ENCODE results near the gene PIGX.

Gene PIGX

GRCh38 chr3:196711838-196712513 lies at the start of gene PIGX, which contains the start of gene CEP19:
Gene PIGX (plus strand): TSS chr3:196712377.
Gene CEP19 (minus strand): TSS chr3:196712250. CDS start chr3:196708657, 3,593 bp downstream.
- in situ Hi-C loops (cut with MboI; ENCODE audit: low sequenced_read_pairs), result no loop called here

DNA sequence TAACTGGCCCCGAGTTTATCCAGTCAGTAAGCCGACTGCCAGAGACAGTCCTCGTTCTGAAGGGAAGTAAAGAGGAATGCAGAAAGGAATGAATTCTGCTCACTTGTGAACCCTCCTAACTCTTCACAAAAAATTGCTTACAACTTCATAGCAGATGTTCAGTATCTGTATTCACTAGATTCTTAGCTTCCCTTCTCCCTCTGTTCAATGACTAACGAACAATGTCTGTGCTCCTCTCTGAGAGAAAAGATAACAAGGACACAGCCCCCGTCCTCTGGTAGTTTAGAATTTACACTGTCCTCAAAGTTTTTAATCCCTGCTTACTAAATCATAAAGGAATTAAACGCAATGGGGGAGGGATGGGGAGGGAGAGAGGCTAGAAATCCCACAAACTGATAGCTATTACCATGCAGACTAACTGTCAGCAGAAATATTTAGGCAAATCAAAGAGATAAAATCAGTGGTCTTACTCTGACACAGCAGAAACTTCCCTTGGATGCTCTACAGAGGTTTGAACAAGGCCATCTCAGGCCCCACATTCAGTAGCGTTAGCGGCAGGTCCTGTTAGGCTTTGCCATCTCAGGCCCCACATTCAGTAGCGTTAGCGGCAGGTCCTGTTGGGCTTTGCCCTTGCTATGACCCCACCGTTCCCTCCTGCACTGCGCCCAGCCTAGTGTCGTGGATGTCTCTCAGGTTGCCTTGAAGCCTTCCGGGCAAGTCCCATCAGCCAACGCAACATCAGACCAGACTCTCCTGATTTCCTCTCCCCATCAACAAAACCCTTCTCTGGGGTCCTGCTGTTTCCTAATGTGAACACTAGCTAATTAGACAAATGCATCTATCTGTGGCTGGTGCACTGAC lies 49.2 kb upstream of the PIGX start:
- in situ Hi-C loops (cut with MboI; ENCODE audit: low sequenced_read_pairs), result no loop called here

DNA sequence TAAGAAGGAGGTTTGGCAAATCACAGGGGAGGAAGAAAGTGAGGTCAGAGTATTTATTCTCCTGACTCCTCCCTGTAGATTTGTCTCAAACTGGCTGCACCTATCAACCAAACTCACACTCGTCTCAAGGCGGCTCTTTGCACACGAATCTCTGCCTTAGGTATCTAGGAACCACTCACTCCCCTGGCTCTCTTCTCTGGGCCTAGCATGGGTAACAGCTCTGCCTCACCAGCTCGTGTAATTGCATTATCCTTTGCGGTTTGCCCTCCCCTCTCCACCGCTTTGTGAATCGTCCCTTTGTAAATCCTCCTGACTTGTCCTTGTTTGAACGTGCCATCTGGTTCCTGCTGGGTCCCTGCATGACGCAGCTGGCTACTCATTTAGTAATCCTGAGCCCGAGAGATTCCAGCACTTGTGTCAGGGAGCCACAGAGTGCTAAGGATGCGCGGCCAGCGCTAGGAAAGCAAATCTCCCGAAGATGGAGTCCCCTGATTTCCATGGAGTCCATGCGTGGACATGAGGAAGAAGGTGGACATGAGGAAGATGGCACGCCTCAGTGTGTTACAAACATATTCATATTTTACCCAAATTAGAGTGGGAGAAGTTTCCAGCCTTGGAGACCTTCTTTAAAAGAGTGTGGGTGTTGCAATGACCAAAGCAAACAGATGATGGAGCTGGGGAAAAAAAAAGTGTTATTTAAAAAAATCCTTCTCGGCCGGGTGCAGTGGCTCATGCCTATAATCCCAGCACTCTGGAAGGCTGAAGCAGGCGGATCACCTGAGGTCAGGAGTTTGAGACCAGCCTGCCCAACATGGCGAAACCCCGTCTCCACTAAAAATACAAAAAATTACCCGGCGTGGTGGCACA lies 45.9 kb upstream of the PIGX start:
- in situ Hi-C loops (cut with MboI; ENCODE audit: low sequenced_read_pairs), result no loop called here

- in situ Hi-C loops (cut with MboI; ENCODE audit: low sequenced_read_pairs), result no loop called here
Measured at GRCh38 chr3:196667056-196667825, 44.9 kb upstream of the PIGX start.

- in situ Hi-C loops (cut with MboI; ENCODE audit: low sequenced_read_pairs), result no loop called here
Measured at GRCh38 chr3:196670339-196670738, 41.8 kb upstream of the PIGX start.

DNA sequence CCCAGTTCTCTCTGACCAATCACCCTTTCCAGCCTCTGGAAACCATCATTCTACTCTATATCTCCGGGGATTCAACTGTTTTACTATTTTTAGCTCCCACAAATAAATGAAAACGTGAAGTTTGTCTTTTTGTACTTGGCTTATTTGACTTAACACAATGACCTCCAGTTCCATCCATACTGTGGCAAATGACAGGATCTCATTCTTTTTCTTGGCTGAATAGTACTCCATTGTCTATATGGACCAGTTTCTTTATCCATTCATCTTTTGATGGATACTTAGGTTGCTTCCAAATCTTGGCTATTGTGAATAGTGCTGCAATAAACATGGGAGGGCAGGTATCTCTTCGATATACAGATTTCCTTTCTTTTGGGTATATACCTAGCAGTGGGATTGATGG lies 38.5 kb upstream of the PIGX start:
- in situ Hi-C loops (cut with MboI; ENCODE audit: low sequenced_read_pairs), result no loop called here

- in situ Hi-C loops (cut with MboI; ENCODE audit: low sequenced_read_pairs), result no loop called here
Measured at GRCh38 chr3:196677353-196677752, 34.8 kb upstream of the PIGX start.

DNA sequence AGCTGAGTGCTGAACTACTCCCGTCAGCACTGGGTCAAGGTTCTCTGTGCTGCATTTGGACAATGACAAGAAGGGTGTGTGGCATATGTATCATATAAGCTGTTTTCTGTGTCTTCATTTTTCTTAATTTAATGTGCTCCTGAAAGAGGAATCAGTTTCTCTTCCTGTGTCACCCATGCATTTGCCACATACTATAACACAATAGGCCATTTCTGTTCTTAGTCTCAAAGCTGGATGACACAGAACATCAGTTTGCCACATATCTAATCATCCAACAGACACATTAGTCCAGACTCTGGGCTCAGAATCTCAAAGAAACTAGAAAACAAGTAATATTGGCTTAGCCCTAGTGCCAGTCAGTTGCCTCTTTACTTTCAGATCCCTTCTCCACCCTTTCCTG lies 34.2 kb upstream of the PIGX start:
- in situ Hi-C loops (cut with MboI; ENCODE audit: low sequenced_read_pairs), result no loop called here

DNA sequence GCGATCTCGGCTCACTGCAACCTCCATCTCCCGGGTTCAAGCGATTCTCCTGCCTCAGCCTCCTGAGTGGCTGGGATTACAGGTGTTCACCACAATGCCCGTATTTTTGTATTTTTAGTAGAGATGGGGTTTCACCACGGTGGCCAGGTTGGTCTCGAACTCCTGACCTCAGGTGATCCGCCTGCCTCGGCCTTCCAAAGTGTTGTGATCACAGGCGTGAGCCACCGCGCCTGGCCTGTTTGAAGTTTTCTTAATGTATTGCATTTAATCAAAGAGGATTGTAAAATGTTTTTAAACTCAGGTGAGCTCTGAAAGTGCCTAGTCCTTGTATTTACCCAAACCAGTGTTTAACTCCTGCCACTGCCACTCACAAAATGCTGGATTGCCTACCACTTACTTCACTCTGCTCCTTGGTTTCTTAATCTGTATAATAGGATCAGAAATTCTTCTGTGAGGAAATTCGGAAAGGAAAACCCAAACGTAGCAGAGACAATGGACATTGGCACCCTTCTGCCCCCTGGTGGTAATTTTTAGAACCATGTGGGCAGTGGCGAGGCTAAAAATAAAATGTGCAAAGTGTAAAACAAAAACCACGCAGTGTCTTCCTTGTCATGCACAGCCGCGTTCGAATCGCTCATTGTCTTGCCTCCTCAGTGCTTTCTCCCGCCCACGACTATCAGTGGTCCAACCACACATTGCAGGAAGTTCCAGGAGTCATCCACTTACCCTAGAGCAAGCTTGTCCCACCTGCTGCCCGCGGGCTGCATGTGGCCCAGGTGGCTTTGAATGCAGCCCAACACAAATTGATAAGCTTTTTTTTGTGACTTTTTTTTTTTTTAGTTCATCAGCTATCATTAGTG lies 27.4 kb upstream of the PIGX start:
- in situ Hi-C loops (cut with MboI; ENCODE audit: low sequenced_read_pairs), result loop anchor here (10.0 kb wide), 1 partner anchor 70 kb away; no protein-coding TSS in a partner anchor

DNA sequence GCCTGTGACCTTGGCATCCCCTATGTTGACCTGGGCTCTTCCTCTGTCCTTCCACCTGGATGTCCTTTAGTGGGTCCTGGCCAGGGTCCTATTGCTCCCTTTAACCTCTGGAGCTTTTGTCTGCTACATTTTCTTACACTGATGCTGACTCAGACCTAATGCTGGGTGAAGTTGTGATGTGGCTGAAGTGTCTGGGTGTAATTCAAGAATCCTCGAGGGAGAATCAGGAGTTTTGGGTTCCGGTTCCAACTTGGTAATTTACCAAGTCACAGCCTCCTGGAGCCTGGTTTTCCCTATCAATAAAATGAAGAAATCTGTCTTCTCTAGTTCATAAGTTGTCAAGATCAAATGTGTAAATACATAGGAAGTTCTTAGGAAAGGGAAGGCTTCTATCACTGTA lies 25.7 kb upstream of the PIGX start:
- in situ Hi-C loops (cut with MboI; ENCODE audit: low sequenced_read_pairs), result loop anchor here (10.0 kb wide), 1 partner anchor 72 kb away; no protein-coding TSS in a partner anchor

DNA sequence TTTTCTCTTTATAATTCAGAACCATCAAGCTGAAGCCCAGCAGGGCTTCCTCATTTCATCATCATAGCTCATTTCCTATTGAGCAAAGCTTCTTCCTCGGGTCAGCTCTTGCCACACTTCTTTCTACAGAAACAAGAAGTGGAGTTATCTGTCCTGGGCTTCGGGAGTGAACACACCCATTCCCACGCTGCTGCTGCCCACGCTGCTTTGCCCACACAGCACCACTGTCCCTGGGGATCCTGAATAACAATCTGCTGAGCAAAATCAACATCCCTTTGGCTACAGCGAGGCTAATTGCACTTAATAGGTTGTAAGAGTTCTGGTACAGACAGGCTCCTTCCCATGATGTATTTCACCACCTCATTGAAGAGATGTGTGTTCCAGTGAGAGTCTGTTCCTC lies 23.8 kb upstream of the PIGX start:
- in situ Hi-C loops (cut with MboI; ENCODE audit: low sequenced_read_pairs), result loop anchor here (10.0 kb wide), 1 partner anchor 74 kb away; no protein-coding TSS in a partner anchor

DNA sequence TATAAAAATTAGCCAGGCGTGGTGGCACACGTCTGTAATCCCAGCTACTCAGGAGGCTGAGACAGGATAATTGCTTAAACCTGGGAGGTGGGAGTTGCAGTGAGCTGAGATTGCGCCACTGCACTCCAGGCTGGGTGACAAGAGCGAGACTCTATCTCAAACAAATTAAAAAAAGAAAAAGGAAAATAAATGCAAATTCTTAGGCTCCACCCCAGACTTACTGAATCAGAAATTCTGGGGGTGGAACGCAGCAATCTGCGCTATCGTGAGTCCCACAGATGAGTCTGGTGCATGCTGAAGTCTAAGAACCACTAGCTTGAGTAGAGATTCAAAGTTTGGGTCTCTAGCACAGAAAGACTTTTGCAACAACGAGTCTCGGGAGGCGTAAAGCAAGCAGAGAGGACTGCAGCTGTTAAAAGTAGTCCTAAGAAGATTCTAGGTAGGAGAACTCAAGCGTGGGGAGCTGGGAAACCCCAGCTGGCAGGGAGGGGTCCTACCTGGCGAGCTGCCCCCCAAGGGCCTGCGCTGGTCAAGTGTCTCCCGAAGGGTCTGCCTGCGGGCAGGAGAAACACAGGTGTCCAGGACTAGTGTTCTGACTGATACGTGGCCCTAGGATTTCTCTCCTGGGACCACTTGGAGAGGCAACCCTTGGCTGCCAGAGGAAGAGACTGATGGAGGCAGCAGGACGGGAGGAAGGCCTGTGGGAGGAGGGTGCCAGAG lies 22.1 kb upstream of the PIGX start:
- in situ Hi-C loops (cut with MboI; ENCODE audit: low sequenced_read_pairs), result loop anchor here (10.0 kb wide), 1 partner anchor 75 kb away; no protein-coding TSS in a partner anchor

DNA sequence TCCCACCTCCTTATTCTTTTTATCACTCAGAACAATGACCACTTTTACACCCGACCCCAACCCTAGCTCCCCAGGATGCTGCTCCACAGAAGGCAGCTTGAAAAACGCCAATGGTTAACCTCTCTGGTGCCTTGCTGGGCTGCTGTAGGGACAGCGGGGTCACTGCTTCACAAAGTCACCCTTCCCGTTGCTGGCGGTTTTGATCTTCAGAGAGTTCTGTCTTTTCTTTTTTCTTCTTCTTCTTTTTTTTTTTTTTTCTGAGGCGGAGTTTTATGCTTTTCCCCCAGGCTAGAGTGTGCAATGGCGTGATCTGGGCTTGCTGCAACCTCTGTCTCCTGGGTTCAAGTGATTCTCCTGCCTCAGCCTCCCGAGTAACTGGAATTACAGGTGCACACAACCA lies 20.8 kb upstream of the PIGX start:
- in situ Hi-C loops (cut with MboI; ENCODE audit: low sequenced_read_pairs), result no loop called here

GRCh38 chr3:196694202-196694638 lies 18.0 kb upstream of the PIGX start:
- in situ Hi-C loops (cut with MboI; ENCODE audit: low sequenced_read_pairs), result no loop called here

- in situ Hi-C loops (cut with MboI; ENCODE audit: low sequenced_read_pairs), result no loop called here
Measured at GRCh38 chr3:196694941-196695848, 17.0 kb upstream of the PIGX start.

- in situ Hi-C loops (cut with MboI; ENCODE audit: low sequenced_read_pairs), result no loop called here
Measured at GRCh38 chr3:196695849-196696226, 16.3 kb upstream of the PIGX start.

DNA sequence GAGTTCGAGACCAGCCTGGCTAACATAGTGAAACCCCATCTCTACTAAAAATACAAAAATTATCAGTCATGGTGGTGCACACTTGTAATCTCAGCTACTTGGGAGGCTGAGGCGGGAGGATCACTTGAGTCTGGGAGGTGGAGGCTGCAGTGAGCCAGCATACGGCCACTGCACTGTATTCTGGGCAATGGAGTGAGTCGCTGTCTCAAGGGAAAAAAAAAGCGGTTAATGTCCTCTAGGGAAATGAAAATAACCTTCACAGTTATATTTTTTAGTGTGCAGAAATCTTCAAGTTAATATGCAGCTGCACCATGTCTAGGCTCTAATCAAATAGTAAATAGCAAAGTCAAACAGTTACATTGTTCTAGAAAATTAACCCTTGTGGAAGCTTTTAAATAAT lies 14.9 kb upstream of the PIGX start:
- in situ Hi-C loops (cut with MboI; ENCODE audit: low sequenced_read_pairs), result no loop called here

DNA sequence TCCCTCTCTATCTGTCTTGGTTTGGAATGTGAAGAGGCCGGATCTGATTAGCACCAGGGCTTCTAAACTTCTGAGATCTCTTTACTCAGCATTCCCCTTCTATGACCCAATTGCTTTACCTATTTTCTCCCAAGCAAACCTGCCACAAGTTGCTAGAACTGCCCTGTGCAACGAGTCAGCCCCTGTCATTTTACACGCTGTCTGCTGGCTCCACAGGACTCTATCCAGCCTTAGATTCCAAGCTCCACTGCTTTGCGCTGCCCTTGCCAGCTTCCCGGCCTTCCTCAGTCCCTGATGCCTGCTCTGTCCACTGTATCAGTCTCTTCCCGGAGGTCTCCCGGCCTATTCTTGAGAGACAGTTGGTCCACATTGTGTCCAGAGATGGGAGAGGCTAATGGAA lies 12.4 kb upstream of the PIGX start:
- in situ Hi-C loops (cut with MboI; ENCODE audit: low sequenced_read_pairs), result no loop called here
